GF-D8 (cell line): ENCODE measurements around the gene ACIN1.

Experiments
- DNase-seq: peaks from one replicate; lab custom pipeline; 2025; lab: John Stamatoyannopoulos, UW

The ACIN1 gene

GRCh38 chr14:23056956-23057756, 37.8 kb downstream of the ACIN1 start, which contains the start of gene CDH24:
CDH24 (minus strand) TSS chr14:23057520; CDS start chr14:23055733, 1,787 bp downstream.
- no peak for DNase-seq

GRCh38 chr14:23056145-23056955, 38.6 kb downstream of the ACIN1 start:
- DNase-seq = no peak

DNA sequence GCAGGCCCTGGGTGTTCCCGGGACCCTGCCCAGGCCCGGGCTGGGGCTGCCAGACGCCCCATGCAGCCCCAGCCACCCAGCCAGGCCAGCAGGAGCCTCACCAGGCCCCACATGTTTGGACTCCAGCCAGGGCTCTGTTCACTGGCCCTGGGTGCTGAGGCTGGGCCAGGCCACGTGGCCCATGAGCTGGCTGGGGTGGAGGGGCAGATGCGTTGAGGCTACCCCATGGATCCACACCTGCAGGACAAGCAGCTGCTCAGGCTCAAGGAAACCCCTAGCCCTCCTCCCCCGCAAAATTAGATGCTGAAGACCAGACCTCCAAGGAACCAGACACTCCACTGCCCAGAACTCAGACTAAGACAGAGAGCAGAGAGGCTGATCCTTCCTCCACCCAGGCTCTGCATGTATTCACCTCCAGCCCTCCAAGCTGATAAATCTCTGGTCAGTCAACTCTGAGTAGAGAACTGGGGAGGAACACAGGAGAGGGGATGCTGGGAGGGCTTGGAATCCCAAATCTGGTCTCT, 39.3 kb downstream of the ACIN1 start:
- no peak for DNase-seq

DNA sequence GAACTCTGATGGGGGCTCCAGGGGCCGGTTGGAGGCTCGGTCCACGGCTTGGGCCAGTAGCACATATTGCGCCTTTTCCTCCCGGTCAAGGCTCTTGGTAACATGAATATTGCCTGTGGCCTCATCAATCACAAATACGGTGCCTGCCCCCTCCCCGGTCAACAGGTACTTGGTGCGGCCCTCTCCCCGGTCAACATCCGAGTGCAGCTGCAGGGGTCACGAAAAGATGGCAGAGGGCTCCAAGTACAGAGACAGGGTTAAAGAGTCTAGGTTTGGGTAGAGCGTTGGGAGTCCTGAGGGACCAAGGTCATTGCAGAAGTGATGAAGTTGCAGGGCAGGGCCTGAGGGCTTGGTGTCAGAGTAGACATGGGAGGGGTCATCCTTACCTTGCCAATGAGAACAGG, 39.8 kb downstream of the ACIN1 start:
- DNase-seq = no peak

DNA sequence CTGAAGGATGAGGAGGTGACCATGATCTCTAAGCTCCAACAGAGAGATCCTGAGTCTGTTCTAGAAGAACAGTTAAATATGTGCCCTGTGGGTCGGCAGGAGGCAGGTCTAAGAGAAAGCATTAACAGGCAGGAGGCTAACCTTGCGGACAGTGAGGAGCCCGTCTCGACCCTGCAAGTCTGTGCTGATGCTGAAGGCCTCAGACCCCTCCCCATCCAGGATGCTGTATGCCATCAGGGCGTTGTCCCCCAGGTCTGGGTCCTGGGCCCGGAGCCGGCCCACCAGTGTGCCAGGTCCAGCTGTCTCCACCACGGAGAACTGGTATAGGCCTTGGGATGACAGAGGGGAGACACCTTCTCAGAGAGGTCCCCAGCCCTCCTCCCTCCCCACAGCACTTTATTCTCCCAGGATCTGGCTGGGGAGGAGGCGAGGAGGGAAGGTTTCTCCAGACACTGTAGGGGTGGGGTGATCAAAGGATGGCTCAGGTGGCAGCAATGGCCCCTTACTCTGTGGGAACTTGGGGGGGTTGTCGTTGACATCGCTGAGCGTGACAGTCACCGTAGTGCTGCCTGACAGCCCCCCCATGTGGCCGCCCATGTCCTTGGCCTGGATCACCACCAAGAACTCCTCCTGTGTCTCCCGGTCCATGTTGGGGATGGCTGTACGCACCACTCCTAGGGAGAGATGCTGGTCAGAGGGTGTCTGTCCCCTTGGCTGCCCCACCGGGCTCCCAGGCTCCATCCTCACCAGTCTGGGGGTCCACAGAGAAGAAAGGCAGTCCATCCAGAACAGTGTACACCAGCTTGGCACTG, 40.7 kb downstream of the ACIN1 start:
- DNase-seq = no peak

- DNase-seq = no peak
Observed at GRCh38 chr14:23053426-23053825, 41.5 kb downstream of the ACIN1 start.

DNA sequence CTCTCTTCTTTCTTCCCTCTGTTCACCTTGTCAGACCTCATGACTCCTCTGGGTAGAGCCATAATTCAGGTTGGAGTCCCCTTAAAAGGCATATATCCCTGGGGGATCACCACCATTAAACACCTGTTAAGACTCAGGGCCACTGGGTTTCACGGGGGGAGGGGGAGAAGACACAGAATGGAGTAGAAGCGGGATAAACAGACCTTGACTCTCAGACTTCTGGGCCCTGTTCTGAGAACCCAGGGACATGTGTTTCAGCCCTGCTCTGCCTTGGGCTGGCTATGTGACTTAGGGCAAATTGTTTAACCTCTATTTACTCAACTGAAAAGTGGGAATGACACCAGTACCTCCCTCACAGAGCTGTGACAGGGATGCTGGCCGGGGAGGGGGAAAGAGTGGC, 42.3 kb downstream of the ACIN1 start:
- no peak for DNase-seq

DNA sequence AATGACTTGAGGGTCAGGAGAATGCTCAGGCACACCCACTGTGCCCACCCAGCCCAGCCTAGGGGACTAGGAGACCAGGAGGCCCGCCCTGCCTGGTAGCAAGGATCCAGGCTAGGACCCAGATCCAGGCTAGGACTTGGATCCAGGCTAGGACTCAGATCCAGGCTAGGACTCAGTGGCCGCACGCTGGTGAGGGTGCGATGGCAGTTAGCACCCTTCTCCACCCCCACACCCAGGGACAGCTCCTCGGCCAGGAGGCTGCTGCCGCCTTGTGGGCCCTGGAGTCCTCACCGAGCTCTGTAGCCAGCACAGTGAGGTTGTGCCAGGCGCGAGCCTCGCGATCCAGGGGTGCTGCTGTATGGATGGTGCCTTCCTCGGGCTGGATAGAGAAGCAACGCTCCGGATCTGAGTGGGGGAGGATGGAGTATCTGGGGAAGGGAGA, 42.7 kb downstream of the ACIN1 start:
- no peak for DNase-seq

DNA sequence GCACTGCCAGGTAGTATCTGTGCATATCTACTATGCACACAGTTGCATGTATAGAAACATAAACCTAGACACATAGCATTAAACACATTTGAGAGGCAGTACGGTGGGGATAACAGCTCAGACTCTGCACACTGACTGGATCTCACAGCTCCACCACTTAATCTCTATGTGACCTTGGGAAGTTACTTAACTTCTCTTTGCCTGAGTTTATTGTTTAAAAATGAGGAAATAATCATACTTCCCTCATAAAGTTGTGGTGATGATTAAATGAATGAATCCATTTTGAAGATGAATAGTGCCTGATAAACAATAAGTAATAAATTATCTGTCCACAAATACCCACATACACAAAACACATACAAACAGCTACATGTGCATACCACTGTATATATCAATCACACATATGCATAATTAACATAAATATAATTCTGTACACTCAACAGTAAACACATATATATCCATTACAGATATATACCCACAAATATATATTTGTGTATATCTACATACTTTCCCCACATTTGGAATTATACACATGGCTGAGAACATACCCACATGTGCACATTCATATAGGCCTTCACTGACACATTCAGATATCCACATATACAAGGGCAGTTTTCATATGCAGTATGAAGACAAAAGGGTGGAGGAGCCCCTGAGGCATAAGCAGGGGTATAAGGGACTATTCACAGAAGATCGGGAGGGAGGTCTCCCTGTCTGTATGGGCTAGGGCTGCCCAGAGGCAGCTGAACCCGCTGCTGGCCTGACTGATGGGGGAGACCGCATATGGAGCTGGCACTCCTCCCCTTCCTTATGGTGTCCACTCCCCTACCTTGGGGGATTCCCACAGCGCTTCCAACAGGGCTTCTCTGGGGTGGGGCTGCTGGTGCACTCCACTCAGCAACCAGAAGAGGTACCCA, 43.5 kb downstream of the ACIN1 start:
- no peak for DNase-seq

DNA sequence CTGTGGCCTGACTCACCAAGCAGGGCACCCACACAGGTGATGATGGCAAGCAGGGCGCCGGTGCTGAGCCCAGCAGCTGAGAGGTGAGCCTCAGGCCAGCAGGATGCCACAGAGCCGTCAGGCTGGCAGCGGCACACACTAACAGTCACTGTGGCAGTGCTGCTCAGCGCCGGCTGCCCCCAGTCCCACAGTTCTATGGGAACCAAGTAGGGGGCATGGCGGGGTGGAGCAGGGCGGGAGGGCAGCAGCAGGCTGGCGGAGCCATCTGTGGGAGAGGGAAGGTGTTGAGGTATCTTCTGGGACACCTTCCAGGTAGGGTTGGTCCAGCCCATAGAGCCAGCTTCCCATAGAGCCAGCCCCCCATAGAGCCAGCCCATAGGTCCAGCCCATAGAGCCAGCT, 45.9 kb downstream of the ACIN1 start:
- DNase-seq = no peak

DNA sequence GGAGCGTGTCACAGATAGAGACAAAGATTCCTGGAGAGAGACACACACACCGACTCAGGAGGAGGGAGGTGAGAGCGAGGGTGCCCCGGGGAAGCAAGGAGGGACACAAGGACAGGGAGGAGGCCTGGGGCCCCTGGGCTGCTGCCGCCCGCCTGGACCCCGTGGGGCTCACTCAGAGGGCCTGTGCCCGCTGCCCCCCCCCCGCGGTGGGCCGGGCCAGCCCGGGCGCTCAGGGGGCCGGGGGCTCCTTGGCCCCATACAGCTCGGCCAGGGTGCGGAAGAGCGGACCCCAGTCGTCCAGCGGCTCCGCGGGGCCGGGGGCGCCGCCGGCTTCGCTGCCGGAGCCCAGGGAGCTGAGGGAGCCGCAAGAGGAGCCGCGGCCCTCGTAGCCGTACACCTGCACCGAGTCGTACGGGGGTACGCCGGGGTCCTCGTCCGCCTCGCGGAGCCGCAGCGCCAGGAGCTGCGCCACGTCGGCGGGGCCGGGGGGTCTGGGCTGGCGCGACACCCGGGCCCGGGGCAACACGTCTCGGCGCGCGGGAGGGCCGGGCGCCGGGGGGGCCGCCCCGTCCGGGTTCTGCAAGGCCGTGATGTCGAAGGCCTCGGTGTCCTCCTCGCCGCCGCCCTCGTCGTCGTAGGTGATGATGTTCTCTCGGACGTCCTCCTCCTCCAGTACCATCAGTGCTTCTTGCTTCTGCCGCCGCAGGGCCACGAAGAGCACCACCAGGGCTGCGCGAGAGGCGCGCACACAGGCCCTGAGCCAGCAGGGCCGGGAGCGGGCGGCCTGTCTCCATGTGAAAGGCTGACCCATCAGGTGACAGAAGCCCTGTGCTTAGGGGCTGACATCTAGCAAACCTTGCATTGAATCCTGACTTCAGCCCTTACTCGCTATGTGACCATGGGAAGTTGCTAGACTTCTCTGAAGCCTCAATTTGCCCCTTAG, 46.9 kb downstream of the ACIN1 start:
- no peak for DNase-seq

GRCh38 chr14:23047034-23047634, 47.8 kb downstream of the ACIN1 start:
- DNase-seq = no peak

DNA sequence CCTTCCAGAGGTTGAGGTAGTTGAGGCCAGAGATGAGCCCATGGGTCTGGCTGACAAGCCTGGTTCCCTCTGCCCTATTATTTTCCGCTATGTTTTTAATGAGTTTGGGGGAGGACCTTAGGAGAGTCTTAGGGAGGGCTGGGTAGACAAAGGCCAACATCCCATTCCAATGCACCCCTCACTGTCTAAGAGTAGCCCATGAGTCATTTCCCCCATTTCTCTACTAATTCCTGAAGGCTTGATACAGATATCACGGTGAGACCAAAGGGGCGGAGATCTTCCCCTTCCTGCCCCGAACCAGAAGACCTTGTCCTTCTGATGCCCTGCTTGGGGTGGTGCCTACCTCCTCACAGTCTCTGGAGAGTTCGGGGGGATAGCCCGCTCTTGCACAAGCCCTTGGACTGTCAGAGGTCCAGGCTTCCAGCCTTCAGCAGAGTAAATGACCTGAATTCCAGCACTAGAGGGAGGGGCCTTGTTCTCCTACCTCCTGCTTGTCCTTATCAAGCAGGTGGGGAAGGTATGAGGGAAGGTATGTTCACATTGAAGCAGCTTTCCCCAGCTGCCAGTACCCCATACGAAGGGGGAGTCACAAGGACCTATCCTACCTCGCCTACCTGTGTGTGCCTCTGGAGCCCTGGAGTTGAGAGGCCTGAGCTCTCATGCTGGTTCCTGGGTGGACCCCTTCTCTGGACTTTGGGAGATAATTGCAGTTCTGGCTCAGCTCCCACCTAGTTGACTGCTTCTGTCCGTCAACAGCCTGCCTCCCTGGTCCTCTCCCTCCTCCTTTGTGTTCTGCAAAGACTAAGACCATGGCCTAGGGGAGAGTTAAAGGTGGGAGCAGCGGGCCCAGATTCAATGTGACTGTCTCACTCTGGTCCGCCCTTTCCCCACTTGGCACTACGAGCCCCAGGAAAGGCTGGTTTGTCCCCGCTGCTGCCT, 49.2 kb downstream of the ACIN1 start:
- no peak for DNase-seq

DNA sequence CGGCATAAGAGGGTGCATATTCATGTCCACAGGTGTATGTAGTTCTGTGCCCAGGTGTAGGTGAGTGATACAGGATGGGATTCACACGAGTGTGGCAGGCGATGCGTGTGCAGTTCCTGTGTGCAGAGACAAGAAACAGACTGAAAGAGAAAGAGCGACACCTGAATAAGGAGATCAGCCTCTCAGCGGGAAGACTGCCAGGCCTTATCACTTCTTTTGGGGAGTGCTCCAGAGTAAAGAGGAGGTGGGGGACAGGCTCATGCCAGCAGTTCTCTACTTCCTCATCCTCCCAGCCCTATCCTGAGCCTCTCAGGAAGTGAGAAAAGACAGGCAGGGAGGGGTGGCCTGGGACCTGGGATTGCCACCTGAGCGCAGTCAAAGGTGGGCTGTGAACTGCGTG, 50.1 kb downstream of the ACIN1 start:
- DNase-seq = no peak

DNA sequence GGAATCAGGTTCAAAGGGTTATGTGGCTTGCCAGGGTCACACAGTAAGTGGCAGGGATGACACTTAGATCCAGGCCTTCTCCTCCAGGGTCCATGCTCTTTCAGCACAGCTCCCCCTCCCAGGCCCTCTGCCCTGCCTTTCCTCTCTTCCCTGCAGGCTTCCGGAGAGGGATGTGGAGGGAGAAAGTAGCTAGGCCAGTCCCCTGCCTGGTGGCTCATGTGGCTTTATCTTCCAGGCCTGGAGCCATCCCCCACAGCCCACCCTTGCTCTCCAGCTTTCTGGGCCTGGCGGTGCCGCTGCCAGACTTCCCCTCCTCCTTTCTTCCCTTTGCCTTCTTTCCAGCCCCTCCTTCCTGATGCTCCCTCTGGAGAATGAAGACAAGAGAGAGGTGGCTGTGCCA, 51.2 kb downstream of the ACIN1 start:
- no peak for DNase-seq

DNA sequence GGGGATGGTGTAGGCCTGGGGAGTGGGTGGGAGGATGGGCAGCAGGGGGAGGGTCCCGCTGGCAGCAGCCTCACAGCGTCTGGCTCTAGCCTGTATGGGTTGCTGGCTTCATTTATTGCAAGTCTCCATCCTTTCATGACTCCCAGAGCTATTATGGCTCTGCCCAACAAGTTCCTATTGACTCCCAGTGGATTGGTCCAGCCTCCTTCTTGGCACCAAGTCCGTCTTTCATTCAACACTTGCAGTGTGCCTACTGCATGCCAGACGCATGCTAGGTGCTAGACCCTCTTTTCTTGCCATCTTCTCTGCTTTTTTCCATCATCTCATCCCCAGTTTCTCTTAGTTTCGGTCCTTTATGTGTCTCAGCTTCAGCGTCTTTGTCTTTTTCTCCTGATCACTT, 51.8 kb downstream of the ACIN1 start:
- no peak for DNase-seq

GRCh38 chr14:23042162-23042965, 52.6 kb downstream of the ACIN1 start, which contains the start of gene PSMB11:
PSMB11 (plus strand) TSS chr14:23042212; CDS start chr14:23042226, 14 bp downstream.
- DNase-seq = no peak
